A549 (cell line): Measurements from ENCODE around the gene BLMH. TPM values are rescaled to one million over a fixed set of nuclear protein-coding genes. Genes with fewer than 3 reads are reported as not detected.

Experiments used
- ATAC-seq, 2 experiments: fragments of 200-7000 bp in 1 of 2; fragments of >200 bp in 1 of 2; cut with Nextera tagmentation in 1 of 2; cut with Tn5 transposase in 1 of 2; 3 replicates each; pipeline versions ENCODE4 v1.8.0 to v1.9.1; 2018 to 2020; ENCODE audit warnings: mild to moderate bottlenecking in 1 of 2, moderate library complexity in 1 of 2
- CTCF ChIA-PET: fragments of 300-600 bp; sonication (Branson Sonifier 250); formaldehyde crosslinking; extraction: SDS; loops from one replicate; lab custom pipeline; 2021; ENCODE audit warnings: antibody characterized with exemption, inconsistent platforms; lab: Yijun Ruan, JAX
- POLR2A ChIA-PET: fragments of 350-600 bp; formaldehyde crosslinking; extraction: SDS; loops from one replicate; lab custom pipeline; 2021; ENCODE audit warnings: antibody characterized with exemption, inconsistent platforms; lab: Yijun Ruan, JAX
- DNase-seq, 2 experiments: peaks; one replicate each; pipeline versions ENCODE4 v3.0.0 to v3.0.0-alpha.2; 2011 to 2016; ENCODE audit warnings: low read depth in 1 of 2, low spot score in 1 of 2
- FAIRE-seq: peaks from 2 replicates; lab custom pipeline; 2011; peaks lifted over from hg19 to GRCh38; lab: Jason Lieb, UNC
- H3K27ac ChIP-seq, 2 experiments: fragments of >200 bp; sonication (Bioruptor Twin); formaldehyde crosslinking; 3 replicates each; pipeline ENCODE4 v1.5.1; 2016 to 2017
- H3K4me1 ChIP-seq: fragments of >200 bp; sonication (Bioruptor Twin); formaldehyde crosslinking; 3 replicates; pipeline ENCODE4 v1.6.1; 2016
- H3K4me2 ChIP-seq: fragments of >200 bp; sonication (Bioruptor Twin); formaldehyde crosslinking; 3 replicates; pipeline ENCODE4 v1.6.1; 2016
- H3K4me3 ChIP-seq: fragments of >200 bp; sonication (Bioruptor Twin); formaldehyde crosslinking; 3 replicates; pipeline ENCODE4 v1.5.1; 2016
- H3K9me3 ChIP-seq: fragments of >200 bp; sonication (Bioruptor Twin); formaldehyde crosslinking; 3 replicates; pipeline ENCODE4 v1.6.1; 2016
- CBX2 ChIP-seq: fragments of 200-600 bp; sonication (generic); IDR thresholded peaks from 2 replicates; pipeline ENCODE4 v1.6.1; 2016; ENCODE audit warnings: low read depth, mild to moderate bottlenecking, borderline replicate concordance
- CHD2 ChIP-seq: fragments of 150-350 bp; IDR thresholded peaks from 2 replicates; pipeline ENCODE4 v1.6.1; 2014; ENCODE audit warnings: low read length; ENCODE audit not compliant: partially characterized antibody
- CHD4 ChIP-seq: fragments of 200-600 bp; sonication (generic); IDR thresholded peaks from 2 replicates; pipeline ENCODE4 v1.6.1; 2016; ENCODE audit warnings: antibody characterized with exemption, mild to moderate bottlenecking, borderline replicate concordance
- EP300 ChIP-seq, 2 experiments: fragments of >200 bp; sonication (Bioruptor Twin); formaldehyde crosslinking; IDR thresholded peaks; 2 replicates in 1 of 2; 3 replicates in 1 of 2; pipeline ENCODE4 v1.6.1; 2016 to 2017
- ESRRA ChIP-seq: fragments of 150-350 bp; IDR thresholded peaks from 2 replicates; pipeline ENCODE4 v1.6.1; 2014; ENCODE audit warnings: mild to moderate bottlenecking, low read length, borderline replicate concordance
- FOSB ChIP-seq: fragments of 250-450 bp; sonication (Bioruptor Pico); IDR thresholded peaks from 2 replicates; pipeline ENCODE4 v1.5.0; 2020; ENCODE audit warnings: mild to moderate bottlenecking, moderate library complexity
- FOSL2 ChIP-seq, 2 experiments: fragments of 450-650 bp in 1 of 2; fragments of >200 bp in 1 of 2; sonication (Bioruptor Twin) in 1 of 2; formaldehyde crosslinking; IDR thresholded peaks; 2 replicates each; pipeline versions ENCODE4 v1.5.0 to v1.6.1; 2016 to 2020; ENCODE audit warnings: mild to moderate bottlenecking in 1 of 2, moderate library complexity in 1 of 2
- FOXS1 ChIP-seq: fragments of 250-450 bp; sonication (Bioruptor Pico); IDR thresholded peaks from 2 replicates; pipeline ENCODE4 v1.5.0; 2020; ENCODE audit warnings: mild to moderate bottlenecking, moderate library complexity
- HOXB13 ChIP-seq: fragments of 250-450 bp; sonication (Bioruptor Pico); IDR thresholded peaks from 2 replicates; pipeline ENCODE4 v1.5.0; 2020; ENCODE audit warnings: low read depth, mild to moderate bottlenecking, moderate library complexity
- HOXB5 ChIP-seq: fragments of 250-450 bp; sonication (Bioruptor Pico); IDR thresholded peaks from 2 replicates; pipeline ENCODE4 v1.5.0; 2020; ENCODE audit warnings: mild to moderate bottlenecking, moderate library complexity
- JUNB ChIP-seq: fragments of >200 bp; sonication (Bioruptor Twin); formaldehyde crosslinking; IDR thresholded peaks from 2 replicates; pipeline ENCODE4 v1.6.1; 2016
- KDM1A ChIP-seq: fragments of 200-600 bp; sonication (generic); IDR thresholded peaks from 2 replicates; pipeline ENCODE4 v1.6.1; 2016; ENCODE audit warnings: low read depth, mild to moderate bottlenecking
- MAFK ChIP-seq: fragments of 450-650 bp; IDR thresholded peaks from 2 replicates; pipeline ENCODE4 v1.6.1; 2014; ENCODE audit not compliant: partially characterized antibody
- MAZ ChIP-seq: fragments of 150-350 bp; IDR thresholded peaks from 2 replicates; pipeline ENCODE4 v1.6.1; 2014; ENCODE audit warnings: antibody characterized with exemption, low read depth, low read length, borderline replicate concordance
- RAD21 ChIP-seq, 2 experiments: fragments of >200 bp in 1 of 2; sonication (Bioruptor Twin) in 1 of 2; formaldehyde crosslinking in 1 of 2; IDR thresholded peaks in 1 of 2; conservative IDR thresholded peaks in 1 of 2; 2 replicates in 1 of 2; 3 replicates in 1 of 2; pipeline ENCODE4 v1.6.1; 2012 to 2018; ENCODE audit warnings: inconsistent platforms in 1 of 2
- RARB ChIP-seq: fragments of 250-450 bp; sonication (Bioruptor Pico); IDR thresholded peaks from 2 replicates; pipeline ENCODE4 v1.8.0; 2021; ENCODE audit warnings: mild to moderate bottlenecking, moderate library complexity
- RCOR1 ChIP-seq: fragments of 150-350 bp; IDR thresholded peaks from 2 replicates; pipeline ENCODE4 v1.6.1; 2014; ENCODE audit warnings: antibody characterized with exemption, low read length, low read depth
- RFX5 ChIP-seq: fragments of 450-650 bp; IDR thresholded peaks from 2 replicates; pipeline ENCODE4 v1.7.1; 2014; ENCODE audit warnings: antibody characterized with exemption, mild to moderate bottlenecking, moderate library complexity
- TP53 ChIP-seq: fragments of 250-450 bp; sonication (Bioruptor Pico); IDR thresholded peaks from 2 replicates; pipeline ENCODE4 v1.5.0; 2021; ENCODE audit warnings: mild to moderate bottlenecking, moderate library complexity
- ZC3H11A ChIP-seq: fragments of 450-650 bp; IDR thresholded peaks from 2 replicates; pipeline ENCODE4 v1.6.1; 2014; ENCODE audit warnings: antibody characterized with exemption, mild to moderate bottlenecking
- ZSCAN20 ChIP-seq: fragments of 250-450 bp; sonication (Bioruptor Pico); IDR thresholded peaks from 2 replicates; pipeline ENCODE4 v1.8.0; 2022; ENCODE audit warnings: mild to moderate bottlenecking, moderate library complexity
- WGBS: methylation state at CpG from one replicate; pipeline ENCODE4 v1.1.6; 2017; ENCODE audit errors: missing lambda C conversion rate; 5-methylcytosine and 5-hydroxymethylcytosine counted together
- polyA plus RNA-seq, 4 experiments: library from polyadenylated mRNA; depleted of rRNA in 3 of 4; stranded (reverse); fragments of >200 nt; fragmentation: RNase III in 1 of 4; extraction: RNeasy Plus Mini Kit Qiagen cat#74134 plus additional on column Dnase treatment in 1 of 4; gene quantifications; 2 replicates in 3 of 4; 3 replicates in 1 of 4; pipeline ENCODE4 v1.2.3, GENCODE V29; 2011 to 2017
- TF ChIP-seq, protein P1 (sequence below): fragments of 150-350 bp; IDR thresholded peaks from 2 replicates; pipeline ENCODE4 v1.6.1; 2014; ENCODE audit warnings: low read depth, mild to moderate bottlenecking, low read length
- TF ChIP-seq, protein P2 (sequence below): fragments of 450-650 bp; IDR thresholded peaks from 2 replicates; pipeline ENCODE4 v1.6.1; 2014; ENCODE audit warnings: antibody characterized with exemption
- TF ChIP-seq, protein P3 (sequence below): fragments of >200 bp; sonication (Bioruptor Twin); formaldehyde crosslinking; IDR thresholded peaks from 3 replicates; pipeline ENCODE4 v1.6.1; 2016
- TF ChIP-seq, protein P4 (sequence below): IDR thresholded peaks from 2 replicates; pipeline ENCODE4 v1.6.1; 2012

The BLMH gene
- polyA plus RNA-seq, 2 of the 4 experiments (the other 2 are of a cell fraction): 38.5 to 66.4 TPM

- CTCF ChIA-PET: interaction anchor here (0.5 kb wide), 1 partner anchor 36 kb away, joined by 3 read pairs; no protein-coding TSS in a partner anchor
- no peak for DNase-seq
- no peak for ATAC-seq
Measured at GRCh38 chr17:30310562-30310961, 18.8 kb upstream of the BLMH start.

DNA sequence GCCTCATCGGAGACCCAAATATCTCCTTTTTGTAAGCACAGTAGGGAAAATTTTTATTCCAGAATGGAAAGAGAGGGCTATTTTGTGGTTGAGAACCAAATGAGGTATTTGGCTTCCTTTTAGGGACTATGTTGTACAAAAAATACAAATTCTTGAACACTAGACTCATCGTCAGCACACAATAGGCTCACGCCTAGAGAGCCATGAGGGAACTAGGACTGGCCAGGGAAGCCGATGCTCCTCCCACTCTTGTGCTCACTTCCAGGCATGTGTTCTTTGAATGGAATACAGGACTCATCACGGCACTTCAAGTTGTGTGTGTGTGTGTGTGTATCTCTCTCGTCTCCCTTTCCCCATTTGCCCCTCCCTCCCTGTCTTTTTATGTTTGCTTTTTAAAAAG, 17.8 kb upstream of the BLMH start:
- Histone ChIP-seq H3K4me3 (no peak overlapping the region), H3K4me2 (no peak overlapping the region), H3K9me3 (no peaks in the 10 kb centered on the region), H3K4me1 (peaks cover 6% of the 10 kb centered on the region; the same call in 2 of the 3 replicates), H3K27ac (no peak overlapping the region)
- no peak for DNase-seq
- ChIA-PET POLR2A (no interaction called here), CTCF (interaction anchor here (0.6 to 4.0 kb wide), 5 partner anchors 8 to 31 kb away, joined by 3 to 30 read pairs (median 4); no protein-coding TSS in a partner anchor)
- WGBS: 90% methylated on average over 6 of the region's 6 CpGs
- ATAC-seq: no peak
- peak; percentile 23 for FAIRE-seq
- TF ChIP-seq HOXB5 (CRISPR knock-in tag): no peak
- TF ChIP-seq TP53: no peak
- TF ChIP-seq RAD21 (conservative IDR thresholded peaks at IDR 0.05 in 1 of 2, IDR thresholded peaks at IDR 0.05 in 1 of 2): no peak
- no peak for TF ChIP-seq EP300 (IDR thresholded peaks at IDR 0.05)
- TF ChIP-seq HOXB13 (CRISPR knock-in tag): no peak
- TF ChIP-seq RCOR1: no peak
- no peak for TF ChIP-seq ZSCAN20 (CRISPR knock-in tag)

More at GRCh38 chr17:30310562-30310961, 18.8 kb upstream of the BLMH start:
- 93% methylated on average over 2 of the region's 2 CpGs for WGBS
- Histone ChIP-seq H3K4me2 (no peak overlapping the region), H3K4me3 (no peak overlapping the region), H3K9me3 (no peaks in the 10 kb centered on the region), H3K4me1 (peaks cover 6% of the 10 kb centered on the region; the same call in 2 of the 3 replicates), H3K27ac (no peak overlapping the region)
- TF ChIP-seq FOSL2 (IDR thresholded peaks at IDR 0.05) (no peak), FOSL2 (CRISPR knock-in tag; IDR thresholded peaks at IDR 0.05) (no peak), CHD2 (no peak), RARB (no peak), CHD4 (no peak), FOXS1 (CRISPR knock-in tag) (no peak), ZC3H11A (no peak), HOXB13 (CRISPR knock-in tag) (no peak), MAFK (no peak), JUNB (no peak), ESRRA (no peak), FOSB (no peak), KDM1A (no peak), RFX5 (no peak), CBX2 (no peak), MAZ (no peak)
- TF ChIP-seq, protein P1, sequence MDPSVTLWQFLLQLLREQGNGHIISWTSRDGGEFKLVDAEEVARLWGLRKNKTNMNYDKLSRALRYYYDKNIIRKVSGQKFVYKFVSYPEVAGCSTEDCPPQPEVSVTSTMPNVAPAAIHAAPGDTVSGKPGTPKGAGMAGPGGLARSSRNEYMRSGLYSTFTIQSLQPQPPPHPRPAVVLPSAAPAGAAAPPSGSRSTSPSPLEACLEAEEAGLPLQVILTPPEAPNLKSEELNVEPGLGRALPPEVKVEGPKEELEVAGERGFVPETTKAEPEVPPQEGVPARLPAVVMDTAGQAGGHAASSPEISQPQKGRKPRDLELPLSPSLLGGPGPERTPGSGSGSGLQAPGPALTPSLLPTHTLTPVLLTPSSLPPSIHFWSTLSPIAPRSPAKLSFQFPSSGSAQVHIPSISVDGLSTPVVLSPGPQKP: no peak
- TF ChIP-seq, protein P2, sequence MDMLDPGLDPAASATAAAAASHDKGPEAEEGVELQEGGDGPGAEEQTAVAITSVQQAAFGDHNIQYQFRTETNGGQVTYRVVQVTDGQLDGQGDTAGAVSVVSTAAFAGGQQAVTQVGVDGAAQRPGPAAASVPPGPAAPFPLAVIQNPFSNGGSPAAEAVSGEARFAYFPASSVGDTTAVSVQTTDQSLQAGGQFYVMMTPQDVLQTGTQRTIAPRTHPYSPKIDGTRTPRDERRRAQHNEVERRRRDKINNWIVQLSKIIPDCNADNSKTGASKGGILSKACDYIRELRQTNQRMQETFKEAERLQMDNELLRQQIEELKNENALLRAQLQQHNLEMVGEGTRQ: no peak
- TF ChIP-seq, protein P3, sequence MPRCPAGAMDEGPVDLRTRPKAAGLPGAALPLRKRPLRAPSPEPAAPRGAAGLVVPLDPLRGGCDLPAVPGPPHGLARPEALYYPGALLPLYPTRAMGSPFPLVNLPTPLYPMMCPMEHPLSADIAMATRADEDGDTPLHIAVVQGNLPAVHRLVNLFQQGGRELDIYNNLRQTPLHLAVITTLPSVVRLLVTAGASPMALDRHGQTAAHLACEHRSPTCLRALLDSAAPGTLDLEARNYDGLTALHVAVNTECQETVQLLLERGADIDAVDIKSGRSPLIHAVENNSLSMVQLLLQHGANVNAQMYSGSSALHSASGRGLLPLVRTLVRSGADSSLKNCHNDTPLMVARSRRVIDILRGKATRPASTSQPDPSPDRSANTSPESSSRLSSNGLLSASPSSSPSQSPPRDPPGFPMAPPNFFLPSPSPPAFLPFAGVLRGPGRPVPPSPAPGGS: no peak
- TF ChIP-seq, protein P4, sequence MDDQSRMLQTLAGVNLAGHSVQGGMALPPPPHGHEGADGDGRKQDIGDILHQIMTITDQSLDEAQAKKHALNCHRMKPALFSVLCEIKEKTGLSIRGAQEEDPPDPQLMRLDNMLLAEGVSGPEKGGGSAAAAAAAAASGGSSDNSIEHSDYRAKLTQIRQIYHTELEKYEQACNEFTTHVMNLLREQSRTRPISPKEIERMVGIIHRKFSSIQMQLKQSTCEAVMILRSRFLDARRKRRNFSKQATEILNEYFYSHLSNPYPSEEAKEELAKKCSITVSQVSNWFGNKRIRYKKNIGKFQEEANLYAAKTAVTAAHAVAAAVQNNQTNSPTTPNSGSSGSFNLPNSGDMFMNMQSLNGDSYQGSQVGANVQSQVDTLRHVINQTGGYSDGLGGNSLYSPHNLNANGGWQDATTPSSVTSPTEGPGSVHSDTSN: no peak
- POLR2A ChIA-PET: no interaction called here
- peak; percentile 63 for FAIRE-seq
